Mesenchymal stem cell (in vitro differentiated cells and primary cell): ENCODE results near the gene FUT3.
A peak's percentile ranks its signal among the peaks of the same experiment; 100 is the strongest.

Source experiments
- DNase-seq: peaks from one replicate; pipeline ENCODE4 v3.0.0-alpha.2; 2013
- H2AFZ ChIP-seq: one replicate; pipeline ENCODE4 v1.6.1; 2013; ENCODE audit warnings: low read depth, mild to moderate bottlenecking, control low read depth, inconsistent platforms, low read length, moderate library complexity
- H2AK5ac ChIP-seq: 2 replicates; pipeline ENCODE4 v1.6.1; 2013; ENCODE audit warnings: low read length, moderate library complexity, mild to moderate bottlenecking, inconsistent platforms; ENCODE audit not compliant: severe bottlenecking
- H2BK120ac ChIP-seq: one replicate; pipeline ENCODE4 v1.6.1; 2013; ENCODE audit warnings: low read depth, mild to moderate bottlenecking, inconsistent platforms, low read length, moderate library complexity
- H2BK12ac ChIP-seq, 2 experiments: one replicate each; pipeline ENCODE4 v1.6.1; 2013; ENCODE audit warnings: inconsistent platforms in 2 of 2, low read length in 2 of 2, mild to moderate bottlenecking in 2 of 2, moderate library complexity in 2 of 2, control low read depth in 1 of 2
- H2BK15ac ChIP-seq: one replicate; pipeline ENCODE4 v1.6.1; 2013; ENCODE audit warnings: mild to moderate bottlenecking, low read depth, inconsistent platforms; ENCODE audit not compliant: poor library complexity, severe bottlenecking
- H2BK5ac ChIP-seq: 2 replicates; pipeline ENCODE4 v1.6.1; 2013; ENCODE audit warnings: low read depth, mild to moderate bottlenecking, low read length, control low read depth, inconsistent platforms; ENCODE audit not compliant: poor library complexity, severe bottlenecking
- H3K14ac ChIP-seq, 2 experiments: one replicate each; pipeline ENCODE4 v1.6.1; 2013; ENCODE audit warnings: inconsistent platforms in 2 of 2, low read length in 2 of 2, control low read depth in 1 of 2, mild to moderate bottlenecking in 1 of 2, moderate library complexity in 1 of 2
- H3K18ac ChIP-seq, 2 experiments: one replicate each; pipeline ENCODE4 v1.6.1; 2013; ENCODE audit warnings: inconsistent platforms in 2 of 2, low read length in 2 of 2, control low read depth in 1 of 2, low read depth in 1 of 2, mild to moderate bottlenecking in 1 of 2
- H3K23ac ChIP-seq, 2 experiments: one replicate each; pipeline ENCODE4 v1.6.1; 2013; ENCODE audit warnings: inconsistent platforms in 2 of 2, low read length in 2 of 2, mild to moderate bottlenecking in 2 of 2, moderate library complexity in 2 of 2, control low read depth in 1 of 2
- H3K27ac ChIP-seq: 2 replicates; pipeline ENCODE4 v1.5.1; 2013; ENCODE audit warnings: mild to moderate bottlenecking, moderate library complexity, low read length, control low read depth, inconsistent platforms; ENCODE audit not compliant: poor library complexity, severe bottlenecking
- H3K27me3 ChIP-seq, 2 experiments: 2 replicates each; pipeline versions ENCODE4 v1.6.1 to v1.7.0; 2013; ENCODE audit warnings: low read length in 2 of 2, mild to moderate bottlenecking in 2 of 2, moderate library complexity in 2 of 2, control low read depth in 1 of 2, inconsistent platforms in 1 of 2; ENCODE audit not compliant: control insufficient read depth in 1 of 2, insufficient read depth in 1 of 2
- H3K36me3 ChIP-seq, 2 experiments: 2 replicates each; pipeline versions ENCODE4 v1.6.1 to v1.7.0; 2013; ENCODE audit warnings: low read length in 2 of 2, control low read depth in 1 of 2, inconsistent platforms in 1 of 2, low read depth in 1 of 2, mild to moderate bottlenecking in 1 of 2; ENCODE audit not compliant: insufficient read depth in 2 of 2, control insufficient read depth in 1 of 2
- H3K4ac ChIP-seq, 2 experiments: one replicate each; pipeline ENCODE4 v1.6.1; 2013; ENCODE audit warnings: inconsistent platforms in 2 of 2, low read length in 2 of 2, mild to moderate bottlenecking in 2 of 2, moderate library complexity in 2 of 2, control low read depth in 1 of 2, low read depth in 1 of 2
- H3K4me1 ChIP-seq: 2 replicates; pipeline ENCODE4 v1.6.1; 2013; ENCODE audit warnings: low read depth, low read length, control low read depth; ENCODE audit not compliant: control insufficient read depth, insufficient read depth
- H3K4me2 ChIP-seq: 2 replicates; pipeline ENCODE4 v1.6.1; 2013; ENCODE audit warnings: low read length, mild to moderate bottlenecking, inconsistent platforms; ENCODE audit not compliant: poor library complexity, severe bottlenecking
- H3K4me3 ChIP-seq, 2 experiments: 2 replicates each; pipeline versions ENCODE4 v1.5.1 to v1.7.0; 2013; ENCODE audit warnings: low read length in 2 of 2, mild to moderate bottlenecking in 2 of 2, control low read depth in 1 of 2, low read depth in 1 of 2; ENCODE audit not compliant: insufficient read depth in 1 of 2
- H3K79me1 ChIP-seq: replicated peaks from 2 replicates; pipeline ENCODE4 v1.6.1; 2013; ENCODE audit warnings: mild to moderate bottlenecking, control low read depth, low read length, inconsistent platforms; ENCODE audit not compliant: poor library complexity, severe bottlenecking
- H3K9ac ChIP-seq: 2 replicates; pipeline ENCODE4 v1.7.0; 2013; ENCODE audit warnings: mild to moderate bottlenecking, low read length, moderate library complexity
- H3K9me3 ChIP-seq: 2 replicates; pipeline ENCODE4 v1.7.0; 2013; ENCODE audit warnings: mild to moderate bottlenecking, low read length; ENCODE audit not compliant: control insufficient read depth
- H4K8ac ChIP-seq: one replicate; pipeline ENCODE4 v1.6.1; 2013; ENCODE audit warnings: inconsistent platforms, mild to moderate bottlenecking, low read length, moderate library complexity
- H4K91ac ChIP-seq: one replicate; pipeline ENCODE4 v1.6.1; 2013; ENCODE audit warnings: mild to moderate bottlenecking, low read length, inconsistent platforms
- WGBS: methylation state at CpG from one replicate; pipeline ENCODE4 v1.1.7; 2013; ENCODE audit warnings: mixed read lengths; 5-methylcytosine and 5-hydroxymethylcytosine counted together

FUT3 gene

DNA sequence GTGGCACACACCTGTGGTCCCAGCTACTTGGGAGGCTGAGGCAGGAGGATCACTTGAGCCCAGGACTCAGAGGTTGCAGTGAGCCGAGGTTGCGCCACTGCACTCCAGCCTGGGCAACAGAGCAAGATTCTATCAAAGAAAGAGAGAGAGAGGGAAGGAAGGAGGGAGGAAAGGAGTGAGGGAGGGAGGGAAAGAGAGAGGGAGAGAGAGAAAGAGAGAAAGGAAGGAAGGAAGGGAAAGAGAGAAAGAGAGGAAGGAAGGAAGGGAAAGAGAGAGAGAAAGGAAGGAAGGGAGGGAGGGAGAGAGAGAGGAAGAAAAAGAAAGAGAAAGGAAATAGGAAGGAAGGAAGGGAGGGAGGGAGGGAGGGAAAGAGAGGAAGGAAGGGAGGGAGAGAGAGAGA lies 34.0 kb downstream of the FUT3 start:
- Histone ChIP-seq H3K23ac (no peak overlapping the region), H2BK5ac (no peak overlapping the region), H3K4ac (no peak overlapping the region), H3K9ac (no peak overlapping the region), H3K14ac (no peak overlapping the region), H3K4me1 (peaks cover 2% of the 10 kb centered on the region), H2BK12ac (peak overlapping the region in 1 of 2 experiments; percentile 52), H3K36me3 (no peaks in the 10 kb centered on the region), H3K4me3 (no peak overlapping the region), H3K4me2 (no peak overlapping the region), H4K8ac (no peak overlapping the region), H2AFZ (no peak overlapping the region), H3K79me1 (no peaks in the 10 kb centered on the region), H2BK120ac (no peak overlapping the region), H4K91ac (no peak overlapping the region), H2BK15ac (no peak overlapping the region), H3K27ac (no peak overlapping the region), H2AK5ac (no peak overlapping the region), H3K18ac (no peak overlapping the region), H3K27me3 (peaks cover 12 to 32% of the 10 kb centered on the region in 2 experiments), H3K9me3 (no peaks in the 10 kb centered on the region)
- WGBS, result 95% methylated on average over 2 of the region's 2 CpGs
- no peak for DNase-seq

- H2BK5ac ChIP-seq, result no peak overlapping the region
- WGBS, result 88% methylated on average over 11 of the region's 11 CpGs
- no peak overlapping the region for H3K27ac ChIP-seq
- H3K4me2 ChIP-seq, result no peak overlapping the region
- H3K4me3 ChIP-seq, result no peak overlapping the region
- H3K4ac ChIP-seq, result no peak overlapping the region
- H3K36me3 ChIP-seq, result no peaks in the 10 kb centered on the region
- H2BK120ac ChIP-seq, result no peak overlapping the region
- no peak overlapping the region for H4K8ac ChIP-seq
- no peak overlapping the region for H3K9ac ChIP-seq
- H3K79me1 ChIP-seq, result no peaks in the 10 kb centered on the region
- H2AFZ ChIP-seq, result no peak overlapping the region
- H2AK5ac ChIP-seq, result no peak overlapping the region
- no peak overlapping the region for H2BK15ac ChIP-seq
- H3K9me3 ChIP-seq, result no peaks in the 10 kb centered on the region
- DNase-seq, result no peak
- H3K4me1 ChIP-seq, result no peaks in the 10 kb centered on the region
- no peak overlapping the region for H3K18ac ChIP-seq
- H2BK12ac ChIP-seq, result no peak overlapping the region
- peaks cover 12 to 31% of the 10 kb centered on the region in 2 experiments for H3K27me3 ChIP-seq
- H3K23ac ChIP-seq, result no peak overlapping the region
- H4K91ac ChIP-seq, result no peak overlapping the region
- H3K14ac ChIP-seq, result no peak overlapping the region
Observed at GRCh38 chr19:5814852-5815246, 36.4 kb downstream of the FUT3 start.

- Histone ChIP-seq H2BK15ac (no peak overlapping the region), H3K36me3 (no peaks in the 10 kb centered on the region), H3K4me2 (no peak overlapping the region), H2AK5ac (no peak overlapping the region), H3K9me3 (no peaks in the 10 kb centered on the region), H2AFZ (no peak overlapping the region), H3K79me1 (no peaks in the 10 kb centered on the region), H3K14ac (no peak overlapping the region), H3K4me1 (no peaks in the 10 kb centered on the region), H4K8ac (no peak overlapping the region), H3K9ac (no peak overlapping the region), H3K27ac (no peak overlapping the region), H3K27me3 (peaks cover 12 to 31% of the 10 kb centered on the region in 2 experiments), H2BK12ac (no peak overlapping the region), H2BK5ac (no peak overlapping the region), H2BK120ac (no peak overlapping the region), H3K4ac (no peak overlapping the region), H4K91ac (no peak overlapping the region), H3K23ac (no peak overlapping the region), H3K18ac (no peak overlapping the region), H3K4me3 (no peak overlapping the region)
- DNase-seq, result no peak
- 77% methylated on average over 8 of the region's 9 CpGs for WGBS
Observed at GRCh38 chr19:5814123-5814851, 37.0 kb downstream of the FUT3 start.

DNA sequence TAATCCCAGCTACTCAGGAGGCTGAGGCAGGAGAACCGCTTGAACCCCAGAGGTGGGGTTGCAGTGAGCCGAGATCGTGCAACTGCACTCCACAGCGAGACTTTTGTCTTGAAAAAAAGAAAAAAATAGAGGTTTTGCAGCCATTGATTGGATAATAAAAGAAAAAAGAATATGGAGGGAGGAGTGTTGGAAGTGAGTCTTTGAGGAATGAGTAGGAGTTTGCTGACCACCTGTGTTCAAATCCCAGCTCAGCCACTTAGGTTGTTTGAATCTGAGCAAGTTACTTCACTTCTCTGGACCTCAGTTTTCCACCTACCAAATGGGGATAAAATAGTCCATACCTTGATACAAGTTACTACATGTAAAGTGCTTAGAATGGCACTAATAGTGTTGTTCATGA lies 40.1 kb downstream of the FUT3 start:
- Histone ChIP-seq H4K91ac (no peak overlapping the region), H3K4me3 (no peak overlapping the region), H3K9me3 (no peaks in the 10 kb centered on the region), H3K79me1 (no peaks in the 10 kb centered on the region), H2BK5ac (no peak overlapping the region), H3K27me3 (peaks cover 25 to 30% of the 10 kb centered on the region in 2 experiments), H3K4me1 (no peaks in the 10 kb centered on the region), H3K4me2 (no peak overlapping the region), H2BK12ac (no peak overlapping the region), H2BK120ac (no peak overlapping the region), H2AFZ (no peak overlapping the region), H3K14ac (no peak overlapping the region), H3K18ac (no peak overlapping the region), H3K27ac (no peak overlapping the region), H3K4ac (no peak overlapping the region), H4K8ac (no peak overlapping the region), H3K36me3 (no peaks in the 10 kb centered on the region), H3K23ac (no peak overlapping the region), H3K9ac (no peak overlapping the region), H2BK15ac (no peak overlapping the region), H2AK5ac (no peak overlapping the region)
- DNase-seq, result no peak
- 92% methylated on average over 4 of the region's 4 CpGs for WGBS
